ENCODE results near the gene SH3RF3. TPM values are rescaled to one million over a fixed set of nuclear protein-coding genes. Genes with fewer than 3 reads are reported as not detected.

SH3RF3 gene
- total and polyA plus RNA-seq, 10 of the 15 experiments (the other 5 are each of a cell fraction or from before 2014, with no cell fraction given): 0.08 to 8.8 (median 2.3) TPM

DNA sequence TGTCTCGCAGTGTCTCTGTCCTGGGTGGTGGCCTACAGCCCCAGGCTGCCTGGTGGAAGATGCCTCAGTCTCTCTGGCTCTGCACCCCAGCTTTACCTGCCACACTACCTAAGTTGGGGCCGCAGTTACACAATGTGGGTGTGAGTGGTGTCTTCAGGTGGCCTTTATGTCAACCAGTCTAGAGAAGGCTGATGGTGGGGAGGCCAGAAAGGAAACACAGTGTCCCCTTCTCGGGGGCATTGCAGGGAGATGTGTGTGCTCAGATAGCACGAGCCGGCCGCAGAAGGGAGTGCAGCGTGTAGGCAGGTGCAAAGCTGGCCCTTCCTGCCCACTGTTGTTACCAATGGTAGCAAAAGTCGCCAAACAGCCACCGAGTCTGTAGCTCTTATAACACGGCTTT lies 216.1 kb downstream of the SH3RF3 start:
- RAD21 ChIA-PET (ENCODE audit: unreplicated experiment): no interaction called here
- CTCF ChIA-PET: interaction anchor here (1.4 kb wide), 1 partner anchor 164 kb away, joined by 3 read pairs; no protein-coding TSS in a partner anchor
- FAIRE-seq (no peak), ATAC-seq (no peak), DNase-seq (ENCODE audit: low read depth, low spot score) (no peak)
- in situ Hi-C loops (cut with MboI): no loop called here
- intact Hi-C loops (cut with micrococcal nuclease; ENCODE audit: unreplicated experiment): no loop called here
- H3K27ac ChIP-seq (ENCODE audit: control insufficient read depth, insufficient read depth): no peak overlapping the region
- WGBS (ENCODE audit: insufficient coverage, insufficient replicate concordance, low lambda C conversion rate, missing lambda C conversion rate): 28% methylated on average over 10 of the region's 10 CpGs
- no TSS peak for BruUV-seq (replicated peaks)
- H3K9me3 ChIP-seq (replicated peaks; ENCODE audit: control insufficient read depth, insufficient read depth, low read length): no peaks in the 10 kb centered on the region
- no peak overlapping the region for H2AFZ ChIP-seq (ENCODE audit: control insufficient read depth, low read depth, low read length)
- SMC1A ChIA-PET (ENCODE audit: uncharacterized antibody, unreplicated experiment): no interaction called here
- no peaks in the 10 kb centered on the region for H4K20me1 ChIP-seq (ENCODE audit: control insufficient read depth, insufficient read depth)
- H3K36me3 ChIP-seq (ENCODE audit: control insufficient read depth in 2 of 2, insufficient read depth in 2 of 2, low read length in 1 of 2): no peaks in the 10 kb centered on the region
- POLR2A ChIA-PET: no interaction called here
- no peak overlapping the region for H3K4me3 ChIP-seq
- H3K79me2 ChIP-seq (ENCODE audit: control insufficient read depth, insufficient read depth, low read length): no peaks in the 10 kb centered on the region
- H3K9ac ChIP-seq (ENCODE audit: control insufficient read depth, insufficient read depth, low read length): no peak overlapping the region
- TF ChIP-seq NFIC (IDR thresholded peaks at IDR 0.05; ENCODE audit: low read depth, low read length) (no peak), SIN3A (IDR thresholded peaks at IDR 0.05; ENCODE audit: low read depth, low read length) (no peak), MEF2B (IDR thresholded peaks at IDR 0.05; ENCODE audit: partially characterized antibody, poor library complexity, severe bottlenecking) (no peak)
- no peaks in the 10 kb centered on the region for H3K27me3 ChIP-seq (replicated peaks in 1 of 2; ENCODE audit: control insufficient read depth in 2 of 2, insufficient read depth in 2 of 2, low read length in 1 of 2)
- 0 out of 2 replicates have a peak, but pooled peaks cover 3% of the 10 kb centered on the region for H3K4me1 ChIP-seq (ENCODE audit: control insufficient read depth, insufficient read depth, low read length)
- H3K4me2 ChIP-seq (ENCODE audit: control insufficient read depth, insufficient read depth): no peak overlapping the region

DNA sequence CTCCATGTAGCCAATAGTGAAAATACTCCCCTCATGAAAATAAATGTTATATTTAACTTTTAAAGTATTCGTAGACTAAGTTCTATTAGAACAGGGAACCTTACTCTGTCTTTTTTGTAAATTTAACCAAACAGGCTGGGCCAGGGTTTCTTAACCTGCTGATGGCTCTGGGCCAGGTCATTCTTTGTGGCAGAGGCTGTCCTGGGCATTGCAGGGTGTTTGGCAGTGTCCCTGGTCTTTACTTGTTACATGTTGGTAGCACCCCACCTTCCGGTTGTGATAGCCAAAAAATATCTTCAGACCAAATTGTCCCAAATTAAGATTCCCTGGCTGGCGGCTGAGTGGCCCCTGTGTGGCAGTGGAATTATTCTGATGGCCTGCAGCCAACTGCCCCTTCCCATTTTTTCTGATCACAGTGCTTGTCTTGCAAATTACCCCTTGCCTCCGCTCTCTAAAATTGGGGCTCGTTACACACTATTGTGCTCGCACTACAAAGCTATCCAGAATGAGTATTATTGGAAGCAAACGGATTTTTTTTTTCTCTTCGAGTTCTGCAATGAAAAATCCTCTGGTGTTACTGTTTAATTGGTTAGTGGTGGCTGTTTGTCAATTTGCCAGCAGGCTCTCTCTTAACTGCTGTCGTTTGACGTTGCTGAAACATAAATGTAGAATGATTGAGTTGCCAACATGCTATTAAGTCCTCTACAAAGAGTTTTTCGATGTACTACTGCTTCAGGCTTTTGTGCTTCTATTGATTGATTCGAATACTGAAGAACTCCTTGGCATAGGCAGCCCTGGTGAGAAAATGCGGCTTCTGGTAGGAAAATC lies 216.9 kb downstream of the SH3RF3 start:
- Histone ChIP-seq H3K27me3 (replicated peaks in 1 of 2; ENCODE audit: control insufficient read depth in 2 of 2, insufficient read depth in 2 of 2, low read length in 1 of 2) (no peaks in the 10 kb centered on the region), H4K20me1 (ENCODE audit: control insufficient read depth, insufficient read depth) (no peaks in the 10 kb centered on the region), H3K4me3 (no peak overlapping the region), H2AFZ (ENCODE audit: control insufficient read depth, low read depth, low read length) (no peak overlapping the region), H3K9ac (ENCODE audit: control insufficient read depth, insufficient read depth, low read length) (no peak overlapping the region), H3K4me2 (ENCODE audit: control insufficient read depth, insufficient read depth) (no peak overlapping the region), H3K36me3 (ENCODE audit: control insufficient read depth in 2 of 2, insufficient read depth in 2 of 2, low read length in 1 of 2) (no peaks in the 10 kb centered on the region), H3K27ac (ENCODE audit: control insufficient read depth, insufficient read depth) (no peak overlapping the region), H3K79me2 (ENCODE audit: control insufficient read depth, insufficient read depth, low read length) (no peaks in the 10 kb centered on the region), H3K9me3 (replicated peaks; ENCODE audit: control insufficient read depth, insufficient read depth, low read length) (no peaks in the 10 kb centered on the region), H3K4me1 (ENCODE audit: control insufficient read depth, insufficient read depth, low read length) (0 out of 2 replicates have a peak, but pooled peaks cover 3% of the 10 kb centered on the region)
- FAIRE-seq: no peak
- RAD21 ChIA-PET (ENCODE audit: unreplicated experiment): no interaction called here
- ATAC-seq: no peak
- SMC1A ChIA-PET (ENCODE audit: uncharacterized antibody, unreplicated experiment): no interaction called here
- POLR2A ChIA-PET: no interaction called here
- CTCF ChIA-PET: interaction anchor here (1.4 kb wide), 1 partner anchor 164 kb away, joined by 3 read pairs; no protein-coding TSS in a partner anchor
- no peak for DNase-seq (ENCODE audit: low read depth, low spot score)
- WGBS (ENCODE audit: insufficient coverage, insufficient replicate concordance, low lambda C conversion rate, missing lambda C conversion rate): 40% methylated on average over 13 of the region's 13 CpGs
- intact Hi-C loops (cut with micrococcal nuclease; ENCODE audit: unreplicated experiment) (no loop called here), in situ Hi-C loops (cut with MboI) (no loop called here)
- no TSS peak for BruUV-seq (replicated peaks)
- TF ChIP-seq, protein P1, sequence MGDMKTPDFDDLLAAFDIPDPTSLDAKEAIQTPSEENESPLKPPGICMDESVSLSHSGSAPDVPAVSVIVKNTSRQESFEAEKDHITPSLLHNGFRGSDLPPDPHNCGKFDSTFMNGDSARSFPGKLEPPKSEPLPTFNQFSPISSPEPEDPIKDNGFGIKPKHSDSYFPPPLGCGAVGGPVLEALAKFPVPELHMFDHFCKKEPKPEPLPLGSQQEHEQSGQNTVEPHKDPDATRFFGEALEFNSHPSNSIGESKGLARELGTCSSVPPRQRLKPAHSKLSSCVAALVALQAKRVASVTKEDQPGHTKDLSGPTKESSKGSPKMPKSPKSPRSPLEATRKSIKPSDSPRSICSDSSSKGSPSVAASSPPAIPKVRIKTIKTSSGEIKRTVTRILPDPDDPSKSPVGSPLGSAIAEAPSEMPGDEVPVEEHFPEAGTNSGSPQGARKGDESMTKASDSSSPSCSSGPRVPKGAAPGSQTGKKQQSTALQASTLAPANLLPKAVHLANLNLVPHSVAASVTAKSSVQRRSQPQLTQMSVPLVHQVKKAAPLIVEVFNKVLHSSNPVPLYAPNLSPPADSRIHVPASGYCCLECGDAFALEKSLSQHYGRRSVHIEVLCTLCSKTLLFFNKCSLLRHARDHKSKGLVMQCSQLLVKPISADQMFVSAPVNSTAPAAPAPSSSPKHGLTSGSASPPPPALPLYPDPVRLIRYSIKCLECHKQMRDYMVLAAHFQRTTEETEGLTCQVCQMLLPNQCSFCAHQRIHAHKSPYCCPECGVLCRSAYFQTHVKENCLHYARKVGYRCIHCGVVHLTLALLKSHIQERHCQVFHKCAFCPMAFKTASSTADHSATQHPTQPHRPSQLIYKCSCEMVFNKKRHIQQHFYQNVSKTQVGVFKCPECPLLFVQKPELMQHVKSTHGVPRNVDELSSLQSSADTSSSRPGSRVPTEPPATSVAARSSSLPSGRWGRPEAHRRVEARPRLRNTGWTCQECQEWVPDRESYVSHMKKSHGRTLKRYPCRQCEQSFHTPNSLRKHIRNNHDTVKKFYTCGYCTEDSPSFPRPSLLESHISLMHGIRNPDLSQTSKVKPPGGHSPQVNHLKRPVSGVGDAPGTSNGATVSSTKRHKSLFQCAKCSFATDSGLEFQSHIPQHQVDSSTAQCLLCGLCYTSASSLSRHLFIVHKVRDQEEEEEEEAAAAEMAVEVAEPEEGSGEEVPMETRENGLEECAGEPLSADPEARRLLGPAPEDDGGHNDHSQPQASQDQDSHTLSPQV (IDR thresholded peaks at IDR 0.05): no peak
- no peak for TF ChIP-seq FOXM1 (IDR thresholded peaks at IDR 0.05; ENCODE audit: low read depth, low read length)
- TF ChIP-seq NFIC (IDR thresholded peaks at IDR 0.05; ENCODE audit: low read depth, low read length): no peak
- TF ChIP-seq RCOR1 (conservative IDR thresholded peaks at IDR 0.05; ENCODE audit: low read depth, low read length): no peak
- TF ChIP-seq PAX8 (IDR thresholded peaks at IDR 0.05): no peak
- TF ChIP-seq, protein P2, sequence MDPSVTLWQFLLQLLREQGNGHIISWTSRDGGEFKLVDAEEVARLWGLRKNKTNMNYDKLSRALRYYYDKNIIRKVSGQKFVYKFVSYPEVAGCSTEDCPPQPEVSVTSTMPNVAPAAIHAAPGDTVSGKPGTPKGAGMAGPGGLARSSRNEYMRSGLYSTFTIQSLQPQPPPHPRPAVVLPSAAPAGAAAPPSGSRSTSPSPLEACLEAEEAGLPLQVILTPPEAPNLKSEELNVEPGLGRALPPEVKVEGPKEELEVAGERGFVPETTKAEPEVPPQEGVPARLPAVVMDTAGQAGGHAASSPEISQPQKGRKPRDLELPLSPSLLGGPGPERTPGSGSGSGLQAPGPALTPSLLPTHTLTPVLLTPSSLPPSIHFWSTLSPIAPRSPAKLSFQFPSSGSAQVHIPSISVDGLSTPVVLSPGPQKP (IDR thresholded peaks at IDR 0.05; ENCODE audit: low read depth, low read length): no peak
- no peak for TF ChIP-seq JUNB (IDR thresholded peaks at IDR 0.05)

Data from GM12878 (cell line).